Ramos (cell line): ENCODE data around the gene NCAPH2.

Source experiments
- in situ Hi-C: fragments of 300-500 bp; cut with MboI; formaldehyde crosslinking; loops from one replicate; pipeline ENCODE4 v1.14.3; 2022; ENCODE audit warnings: low sequenced_read_pairs; ENCODE audit not compliant: unreplicated experiment

NCAPH2 gene

DNA sequence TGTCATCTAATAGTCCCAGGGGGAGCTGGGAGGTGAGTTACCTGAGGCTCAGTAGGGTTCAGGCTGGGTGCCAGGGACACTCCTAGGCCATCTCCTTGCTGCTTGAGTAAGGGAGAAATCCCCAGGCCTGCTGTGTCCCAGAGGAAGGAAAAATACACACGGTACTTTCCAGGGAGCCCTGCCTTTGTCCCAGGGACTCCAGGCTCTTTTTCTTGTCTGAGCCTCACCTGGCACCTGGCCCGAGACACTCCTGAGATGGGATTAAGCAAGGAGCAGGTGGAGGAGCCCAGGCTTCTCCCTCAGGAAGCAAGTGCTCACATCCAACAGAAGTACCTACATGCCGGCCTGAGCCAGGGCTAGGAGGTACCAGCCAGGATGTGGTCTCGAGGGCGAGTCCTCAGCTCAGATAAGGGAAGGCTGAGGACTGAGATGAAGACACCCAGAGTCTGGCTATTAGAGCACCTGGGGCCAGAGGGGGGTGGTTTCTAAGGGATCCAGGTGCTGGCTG lies 36.8 kb downstream of the NCAPH2 start:
- in situ Hi-C loops, result no loop called here

DNA sequence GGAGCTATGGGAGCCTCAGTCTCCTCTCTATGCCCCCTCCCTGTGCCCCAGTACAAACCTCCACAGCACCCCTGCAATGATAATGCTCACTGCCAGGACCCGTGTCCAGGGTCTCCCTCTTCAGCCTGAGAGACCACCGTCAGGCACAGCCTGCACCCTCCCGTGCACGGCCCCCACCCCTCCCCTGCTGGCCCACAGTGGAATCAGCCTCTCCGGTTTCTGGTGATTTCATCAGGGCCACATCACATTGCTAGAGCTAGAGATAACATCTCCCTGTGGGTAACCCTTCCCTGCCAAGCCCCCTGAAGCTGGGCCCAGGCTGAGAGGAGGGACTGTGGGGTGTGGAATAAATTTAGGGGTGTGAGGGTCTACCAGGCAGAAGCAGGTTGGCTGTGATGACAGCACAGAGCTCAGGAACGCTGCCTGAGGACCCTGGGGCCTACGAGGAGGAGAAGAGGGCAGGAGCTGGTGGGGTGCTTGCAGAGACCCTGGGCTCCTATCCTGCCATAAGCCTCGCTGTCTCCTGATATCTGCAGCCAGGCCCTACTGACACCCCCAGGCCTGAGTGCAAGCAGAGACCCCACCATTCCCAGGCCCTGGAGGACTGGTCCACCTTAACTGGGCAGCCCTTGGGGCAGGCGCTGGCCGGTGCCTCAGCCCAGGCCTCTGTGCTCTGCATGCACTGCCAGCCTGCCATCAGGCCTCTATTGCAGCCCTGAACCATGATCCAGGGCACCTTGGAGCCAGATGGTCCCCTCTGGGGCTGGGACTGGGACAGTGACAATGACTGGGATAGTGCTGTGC lies 37.7 kb downstream of the NCAPH2 start, which contains the start of gene KLHDC7B:
TSS of gene KLHDC7B (plus strand) at position 378 of the 804 bp plus-strand sequence. CDS start at position 723, 345 bp downstream.
- in situ Hi-C loops, result no loop called here

DNA sequence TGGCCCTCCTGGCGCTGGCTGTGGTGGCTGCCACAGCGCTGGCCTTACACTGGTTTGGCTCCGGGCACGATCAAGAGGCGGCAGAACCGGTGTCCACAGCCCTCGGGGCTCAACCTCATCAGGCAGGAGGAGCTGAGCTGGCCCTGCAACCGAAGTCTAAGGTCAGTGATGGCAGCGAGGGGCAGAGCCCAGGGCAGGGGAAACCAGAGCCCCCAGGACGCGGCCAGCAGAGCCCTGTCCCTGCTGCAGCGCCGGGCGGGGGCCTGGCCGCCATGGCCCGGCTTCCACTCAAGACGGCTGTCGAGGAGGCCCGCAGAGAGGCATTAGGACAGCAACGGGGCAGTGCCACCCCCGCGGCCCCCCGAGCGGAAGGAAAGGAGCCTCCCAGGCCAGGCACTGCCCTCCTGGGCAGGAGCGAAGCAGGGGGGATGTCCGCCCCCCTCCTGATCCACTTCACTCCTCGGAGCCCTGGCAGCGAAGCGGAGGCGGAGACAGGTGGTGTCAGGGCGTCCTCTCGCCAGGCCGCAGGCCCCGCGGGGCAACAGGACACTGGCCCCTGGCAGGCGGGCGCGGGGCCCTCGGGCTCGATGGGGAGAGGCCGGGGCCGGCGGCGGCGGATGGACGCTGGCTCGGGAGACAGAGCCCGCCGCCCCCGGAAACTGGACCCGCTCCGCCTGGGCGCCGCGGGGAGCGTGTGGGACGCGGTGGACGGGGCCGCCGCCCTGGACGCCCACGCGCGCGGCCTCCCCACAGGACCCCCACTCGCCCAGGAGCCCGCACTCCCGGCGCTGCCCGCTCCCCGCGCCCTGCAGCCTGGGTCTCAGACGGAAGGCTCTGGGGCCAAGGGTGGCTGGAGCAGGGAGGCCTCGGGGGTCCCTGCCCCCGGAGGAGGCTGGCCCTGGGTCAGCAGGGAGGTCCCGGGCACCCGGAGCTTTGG lies 38.6 kb downstream of the NCAPH2 start:
- in situ Hi-C loops, result no loop called here

DNA sequence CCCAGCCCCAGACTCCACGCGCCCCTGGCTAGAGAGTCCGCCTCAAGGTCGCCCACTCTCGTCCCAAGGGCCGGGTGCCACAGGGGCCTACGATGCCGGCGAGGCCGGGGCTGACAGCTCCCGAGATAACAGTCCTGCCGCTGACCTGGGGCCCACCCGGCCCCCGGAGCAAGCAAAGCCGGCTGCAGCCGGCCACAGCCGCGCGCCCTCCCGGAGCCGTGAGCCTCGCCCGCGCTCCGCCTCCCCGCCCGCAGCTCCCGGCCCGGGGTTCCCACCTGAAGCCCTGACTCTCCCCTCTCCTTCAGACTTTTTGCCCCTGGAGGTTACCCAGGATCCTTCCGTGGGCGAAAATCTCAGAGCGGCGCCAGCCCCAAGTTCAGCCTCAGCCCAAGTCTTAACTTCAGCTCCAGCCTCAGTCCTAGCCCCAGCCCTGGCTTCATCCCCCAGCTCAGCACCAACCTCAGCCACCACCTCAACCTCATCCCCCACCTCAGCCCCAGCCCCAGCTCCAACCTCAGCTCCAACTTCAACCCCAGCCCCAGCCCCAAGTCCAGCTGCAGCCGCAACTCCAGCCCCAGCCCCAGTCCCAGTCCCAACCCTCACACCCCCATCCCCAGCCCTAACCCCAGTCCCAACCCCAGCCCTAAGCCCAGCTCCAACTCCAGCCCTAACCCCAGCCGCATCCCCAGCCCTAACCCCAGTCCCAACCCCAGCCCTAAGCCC lies 39.4 kb downstream of the NCAPH2 start:
- in situ Hi-C loops, result no loop called here

DNA sequence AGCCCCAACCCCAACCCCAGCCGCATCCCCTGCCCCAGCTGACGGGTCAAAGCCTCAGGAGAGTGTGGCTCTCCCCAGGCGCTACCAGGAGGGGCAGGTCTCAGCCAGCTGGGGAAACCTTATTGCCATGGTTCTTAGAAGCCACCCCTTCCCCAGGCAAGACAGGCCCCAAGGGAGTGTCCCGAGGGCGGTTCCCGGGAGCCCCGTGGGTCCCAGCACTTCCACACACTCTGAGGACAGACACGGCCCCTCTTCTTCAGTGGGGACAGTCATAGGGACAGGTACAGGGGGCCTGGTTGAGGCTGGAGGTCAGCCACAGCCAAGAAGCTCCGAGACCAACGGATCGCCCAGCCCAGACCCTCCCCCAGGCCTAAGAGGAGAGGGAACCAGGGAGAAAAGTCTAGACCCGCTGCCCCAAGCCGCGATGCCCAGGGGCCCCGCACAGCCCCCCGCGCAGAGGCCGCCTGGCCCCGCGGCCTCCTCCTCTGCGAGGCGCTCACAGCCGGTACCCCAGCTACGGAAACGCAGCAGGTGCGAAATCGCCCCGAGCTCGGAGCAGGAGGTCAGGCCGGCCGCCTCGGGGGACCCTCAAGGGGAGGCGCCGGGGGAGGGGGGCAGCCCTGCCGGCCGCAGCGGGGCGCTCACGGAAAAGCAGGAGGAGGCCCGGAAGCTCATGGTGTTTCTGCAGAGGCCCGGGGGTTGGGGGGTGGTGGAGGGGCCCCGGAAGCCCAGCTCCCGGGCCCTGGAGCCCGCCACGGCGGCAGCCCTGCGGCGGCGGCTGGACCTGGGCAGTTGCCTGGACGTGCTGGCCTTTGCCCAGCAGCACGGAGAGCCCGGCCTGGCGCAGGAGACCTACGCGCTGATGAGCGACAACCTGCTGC lies 40.3 kb downstream of the NCAPH2 start:
- in situ Hi-C loops, result no loop called here

DNA sequence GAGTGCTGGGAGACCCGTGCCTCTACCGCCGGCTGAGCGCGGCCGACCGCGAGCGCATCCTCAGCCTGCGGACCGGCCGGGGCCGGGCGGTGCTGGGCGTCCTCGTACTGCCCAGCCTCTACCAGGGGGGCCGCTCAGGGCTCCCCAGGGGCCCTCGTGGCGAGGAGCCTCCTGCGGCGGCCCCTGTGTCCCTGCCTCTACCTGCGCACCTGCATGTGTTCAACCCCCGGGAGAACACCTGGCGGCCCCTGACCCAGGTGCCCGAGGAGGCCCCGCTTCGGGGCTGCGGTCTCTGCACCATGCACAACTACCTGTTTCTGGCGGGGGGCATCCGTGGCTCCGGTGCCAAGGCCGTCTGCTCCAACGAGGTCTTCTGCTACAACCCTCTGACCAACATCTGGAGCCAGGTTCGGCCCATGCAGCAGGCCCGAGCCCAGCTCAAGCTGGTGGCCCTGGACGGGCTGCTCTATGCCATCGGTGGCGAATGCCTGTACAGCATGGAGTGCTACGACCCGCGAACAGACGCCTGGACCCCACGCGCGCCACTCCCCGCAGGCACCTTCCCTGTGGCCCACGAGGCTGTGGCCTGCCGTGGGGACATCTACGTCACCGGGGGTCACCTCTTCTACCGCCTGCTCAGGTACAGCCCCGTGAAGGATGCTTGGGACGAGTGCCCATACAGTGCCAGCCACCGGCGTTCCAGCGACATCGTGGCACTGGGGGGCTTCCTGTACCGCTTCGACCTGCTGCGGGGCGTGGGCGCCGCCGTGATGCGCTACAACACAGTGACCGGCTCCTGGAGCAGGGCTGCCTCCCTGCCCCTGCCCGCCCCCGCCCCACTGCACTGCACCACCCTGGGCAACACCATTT lies 41.1 kb downstream of the NCAPH2 start:
- in situ Hi-C loops, result no loop called here

DNA sequence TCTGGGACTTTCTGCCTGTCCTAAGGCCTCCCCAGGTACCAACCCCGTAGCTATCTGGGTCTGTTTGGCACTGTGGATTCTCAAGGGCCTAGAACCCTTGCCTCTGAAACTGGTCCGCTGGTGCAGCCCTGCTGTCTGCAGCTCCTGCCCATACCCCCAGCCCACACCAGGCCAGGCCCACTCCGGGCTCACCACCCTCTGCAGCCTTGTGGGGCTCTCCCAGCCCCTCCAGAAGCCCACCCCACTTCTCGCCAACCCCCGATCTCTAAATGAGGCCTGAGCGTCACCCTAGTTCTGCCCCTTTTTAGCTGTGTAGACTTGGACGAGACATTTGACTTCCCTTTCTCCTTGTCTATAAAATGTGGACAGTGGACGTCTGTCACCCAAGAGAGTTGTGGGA lies 42.4 kb downstream of the NCAPH2 start:
- in situ Hi-C loops, result no loop called here

DNA sequence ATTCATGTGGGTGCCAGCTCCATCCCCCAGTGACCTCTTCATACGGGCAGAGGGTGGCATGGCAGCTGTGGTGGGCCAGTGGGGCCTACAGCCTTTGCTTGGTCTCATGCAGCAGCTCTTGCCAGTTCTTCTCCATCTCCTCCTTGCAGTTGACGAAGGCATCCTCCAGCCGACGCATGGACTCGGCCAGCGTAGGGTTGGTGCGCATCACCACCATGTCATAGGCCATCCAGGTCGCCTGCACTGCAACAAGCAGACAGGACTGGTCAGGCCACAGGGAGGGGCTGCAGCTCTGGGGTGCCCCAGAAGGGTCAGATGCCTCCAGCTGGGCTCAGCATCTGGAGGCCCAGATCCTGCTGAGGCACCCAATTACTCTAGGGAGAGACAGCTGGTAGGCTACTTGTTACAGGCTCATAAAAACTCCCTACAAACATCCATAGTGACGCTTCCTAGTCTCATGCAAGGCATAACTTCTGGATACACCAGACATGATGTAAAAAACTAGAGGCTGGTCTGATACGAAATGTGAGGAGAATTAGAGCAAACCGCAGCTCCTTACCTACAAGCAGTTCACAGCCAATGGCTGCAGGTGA lies 43.2 kb downstream of the NCAPH2 start:
- in situ Hi-C loops, result no loop called here

DNA sequence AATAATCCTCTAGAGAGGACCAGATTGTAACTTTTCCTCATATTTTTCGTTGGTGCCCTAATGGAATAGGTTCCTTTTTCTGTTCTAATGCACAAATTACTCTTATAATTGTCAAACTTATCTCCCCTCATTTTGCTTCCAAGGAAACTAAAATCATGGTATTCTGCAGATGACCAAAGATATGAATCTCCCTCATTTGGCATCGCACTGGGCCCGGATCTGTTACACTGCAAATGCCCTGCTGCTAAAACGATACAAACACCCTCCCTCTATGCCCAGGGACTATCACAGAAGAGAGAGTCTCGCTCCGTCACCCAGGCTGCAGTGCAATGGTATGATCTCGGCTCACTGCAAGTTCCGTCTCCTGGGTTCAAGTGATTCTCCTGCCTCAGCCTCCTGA lies 45.3 kb downstream of the NCAPH2 start:
- in situ Hi-C loops, result no loop called here

DNA sequence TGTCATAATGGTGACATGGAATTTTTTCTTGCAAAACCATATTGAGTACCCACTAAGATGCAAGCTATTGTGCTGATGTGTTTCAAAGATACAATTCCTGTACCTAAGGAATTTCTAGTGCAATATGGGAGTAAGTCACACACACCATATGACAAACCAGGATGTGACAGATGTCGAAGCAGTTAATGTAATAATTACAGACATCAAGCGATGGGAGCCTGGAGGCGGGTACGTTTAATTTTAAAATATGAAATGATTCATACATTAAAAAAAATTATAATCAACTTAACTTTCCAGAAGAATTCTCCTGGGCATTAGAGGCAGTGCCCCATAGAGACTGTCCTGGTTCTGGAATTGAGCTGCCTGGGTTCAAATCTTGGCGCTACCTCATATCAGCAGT lies 48.7 kb downstream of the NCAPH2 start:
- in situ Hi-C loops, result no loop called here

DNA sequence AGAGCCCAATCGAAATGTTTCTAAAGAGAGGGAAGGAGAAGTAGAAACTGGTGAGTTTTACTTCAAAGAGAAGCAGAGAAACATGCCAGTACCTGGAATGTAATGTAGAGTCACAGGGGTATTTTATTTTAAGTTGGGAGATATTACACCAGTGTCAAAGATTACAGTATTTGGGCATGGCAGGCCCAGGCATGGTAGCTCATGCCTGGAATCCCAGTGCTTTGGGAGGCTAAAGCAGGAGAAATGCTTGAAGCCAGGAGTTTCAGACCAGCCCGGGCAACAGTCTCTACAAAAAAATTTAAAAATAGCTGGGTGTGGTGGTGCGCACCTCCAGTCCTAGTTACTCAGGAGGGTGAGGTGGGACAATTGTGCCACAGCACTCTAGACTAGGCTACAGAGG lies 52.0 kb downstream of the NCAPH2 start:
- in situ Hi-C loops, result no loop called here

DNA sequence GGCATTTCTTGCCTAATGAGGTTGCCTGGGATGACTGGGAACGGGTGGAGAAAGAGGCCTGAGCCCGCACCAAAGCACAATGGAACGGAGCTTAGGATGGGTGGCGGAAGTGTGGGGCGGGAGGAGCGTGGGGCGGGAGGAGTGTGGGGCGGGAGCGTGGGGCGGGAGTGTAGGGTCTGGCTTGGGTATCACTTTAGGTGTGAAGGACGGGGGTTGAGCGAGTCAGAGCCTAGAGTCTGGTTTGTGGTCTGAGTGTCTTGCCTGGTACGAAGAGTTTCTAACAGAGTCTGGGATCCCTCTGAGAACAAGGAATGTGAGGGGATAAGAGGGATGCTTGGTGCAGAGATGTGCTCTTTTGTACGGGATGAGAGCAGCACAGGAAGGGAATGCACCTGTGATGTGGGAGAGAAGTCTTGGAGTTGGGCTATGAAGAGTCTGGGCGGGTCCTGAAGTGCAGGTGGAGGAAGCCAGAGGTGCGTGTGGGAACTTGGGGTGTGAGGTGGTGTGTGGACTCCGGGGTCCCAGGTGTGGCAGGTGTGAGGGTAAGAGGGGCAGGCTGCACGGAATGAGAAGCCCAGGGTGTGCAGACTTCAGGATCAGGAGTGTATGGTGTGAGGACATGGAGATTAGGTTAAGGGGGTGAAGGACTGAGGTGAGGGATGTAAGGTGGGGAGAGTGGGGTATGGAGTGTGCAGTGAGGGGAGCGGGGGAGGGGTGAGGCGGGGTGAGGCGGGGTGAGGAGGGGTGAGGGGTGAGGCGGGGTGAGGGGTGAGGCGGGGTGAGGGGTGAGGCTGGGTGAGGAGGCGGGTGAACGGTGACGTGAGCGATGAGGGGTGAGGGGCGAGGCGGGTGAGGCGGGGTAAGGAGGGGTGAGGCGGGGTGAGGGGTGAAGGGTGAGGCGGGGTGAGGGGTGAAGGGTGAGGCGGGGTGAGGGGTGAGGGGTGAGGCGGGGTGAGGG lies 53.7 kb downstream of the NCAPH2 start:
- in situ Hi-C loops, result no loop called here

DNA sequence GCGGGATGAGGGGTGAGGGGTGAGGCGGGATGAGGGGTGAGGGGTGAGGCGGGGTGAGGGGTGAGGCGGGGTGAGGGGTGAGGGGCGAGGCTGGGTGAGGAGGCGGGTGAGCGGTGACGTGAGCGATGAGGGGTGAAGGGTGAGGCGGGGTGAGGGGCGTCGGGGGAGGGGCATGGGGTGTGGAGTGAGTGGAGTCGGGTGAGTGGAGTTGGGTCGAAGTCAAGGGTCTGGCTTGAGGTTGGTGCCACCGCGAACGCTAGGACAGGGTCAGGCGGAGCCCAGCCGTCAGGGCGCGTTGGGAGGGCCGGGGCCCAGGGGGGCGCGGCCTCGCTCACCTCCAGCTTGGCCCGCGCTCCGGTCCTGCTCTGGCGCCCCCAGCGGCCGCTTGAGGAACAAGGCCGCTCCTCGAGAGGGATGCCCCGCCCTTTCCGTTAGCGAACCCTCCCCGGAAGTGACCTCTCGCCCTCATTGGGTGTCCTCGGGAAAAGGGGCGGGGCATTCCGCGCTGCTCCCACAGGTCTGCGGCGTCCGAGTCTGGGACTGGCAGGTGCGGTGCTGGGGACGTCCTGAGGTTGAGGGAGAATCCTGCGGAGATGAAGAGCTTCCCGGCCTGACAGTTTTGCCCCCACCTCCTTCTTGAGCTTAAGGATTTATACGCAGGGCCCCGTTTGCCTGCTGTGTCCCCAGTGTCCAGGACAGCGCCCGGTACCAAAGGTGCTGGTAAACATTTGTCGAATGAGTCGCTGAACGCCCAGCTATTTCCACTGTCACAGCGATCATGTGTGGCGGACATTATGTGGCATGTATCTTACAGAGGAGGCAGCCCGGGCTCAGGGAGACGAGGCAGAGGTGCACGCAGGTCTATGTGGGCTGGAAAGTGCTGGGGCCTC lies 54.7 kb downstream of the NCAPH2 start, which contains the start of gene SYCE3:
TSS of gene SYCE3 (minus strand) at position 397 of the 890 bp plus-strand sequence. CDS start 6,514 bp downstream, outside the sequence.
- in situ Hi-C loops, result no loop called here

DNA sequence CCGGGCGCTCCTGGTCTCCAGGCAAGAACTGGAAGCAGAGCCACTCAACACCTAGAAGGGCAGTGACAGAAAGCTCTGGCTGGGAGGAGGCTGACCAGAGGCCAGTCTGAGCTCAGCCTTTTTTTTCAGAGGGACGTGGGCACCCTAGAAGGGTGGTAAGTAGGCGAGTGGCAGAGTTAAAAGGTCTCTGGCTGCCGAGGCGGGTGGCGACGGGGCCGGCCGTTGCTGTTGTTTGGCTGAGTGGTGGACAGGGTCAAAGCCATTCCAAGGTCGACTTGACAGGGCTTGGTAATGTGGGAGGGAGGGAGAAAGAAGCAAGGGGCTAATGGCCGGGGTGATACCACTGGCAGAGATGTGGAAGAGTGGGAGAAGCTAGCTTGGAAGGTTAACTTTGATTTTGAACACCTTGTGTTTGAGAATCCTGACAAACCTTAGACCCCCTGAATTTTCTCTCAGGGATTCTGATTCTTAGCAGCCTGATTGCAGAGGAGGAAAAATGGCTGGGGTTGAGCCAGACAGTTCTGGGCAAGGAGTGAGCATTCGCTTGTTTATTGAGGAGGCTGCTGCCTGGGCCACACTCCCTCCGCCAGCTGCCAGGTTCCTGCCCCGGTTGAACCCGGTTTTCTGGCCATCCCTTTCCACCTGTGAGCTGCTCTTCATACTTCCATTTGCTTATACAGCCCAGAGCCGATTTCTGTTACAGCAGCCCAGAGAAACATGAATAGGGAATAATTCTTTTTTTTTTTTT lies 55.6 kb downstream of the NCAPH2 start:
- in situ Hi-C loops, result no loop called here

DNA sequence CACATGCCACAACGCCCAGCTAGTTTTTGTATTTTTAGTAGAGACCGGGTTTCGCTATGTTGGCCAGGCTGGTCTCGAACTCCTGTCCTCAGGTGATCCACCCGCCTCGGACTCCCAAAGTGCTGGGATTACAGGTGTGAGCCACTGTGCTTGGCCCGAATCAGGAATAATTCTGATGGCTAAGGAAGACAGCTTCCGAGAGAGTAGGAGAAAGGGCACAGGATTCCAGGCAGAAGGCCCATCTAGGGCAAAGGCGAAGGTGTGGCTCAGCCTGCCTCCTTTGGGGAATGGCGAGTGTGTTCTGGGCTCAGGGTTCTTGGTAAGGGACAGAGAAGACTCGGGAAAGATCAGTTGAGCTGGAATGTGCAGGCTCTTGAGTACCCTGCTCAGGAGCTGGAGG lies 56.3 kb downstream of the NCAPH2 start:
- in situ Hi-C loops, result no loop called here
